Activated CD4-positive, alpha-beta T cell treated with anti-CD3 and anti-CD28 coated beads for 1 hour (primary cell): Measurements from ENCODE around the gene ERBB4.

Experiments used
- DNase-seq: peaks from one replicate; pipeline ENCODE4 v3.0.0-alpha.2; 2020

ERBB4 gene

DNA sequence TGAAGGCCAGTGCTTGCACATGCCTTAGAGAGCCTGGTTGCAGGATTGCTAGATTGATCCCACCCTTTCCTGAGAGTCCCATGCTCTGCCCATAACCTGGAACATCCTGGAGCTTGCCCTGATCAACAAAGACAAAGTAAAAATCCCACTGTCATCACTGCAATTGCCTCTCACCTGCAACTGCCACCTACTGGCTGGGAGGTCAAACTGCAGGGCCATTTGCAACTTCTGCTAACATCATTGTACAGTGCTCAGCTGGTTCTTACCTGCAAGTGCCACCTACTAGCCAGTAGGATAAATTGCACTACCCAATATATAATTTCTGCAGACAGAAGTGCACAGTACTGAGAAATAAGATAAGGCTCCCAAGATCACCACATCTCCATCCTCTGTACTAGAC lies 1034.7 kb downstream of the ERBB4 start:
- DNase-seq: no peak

DNA sequence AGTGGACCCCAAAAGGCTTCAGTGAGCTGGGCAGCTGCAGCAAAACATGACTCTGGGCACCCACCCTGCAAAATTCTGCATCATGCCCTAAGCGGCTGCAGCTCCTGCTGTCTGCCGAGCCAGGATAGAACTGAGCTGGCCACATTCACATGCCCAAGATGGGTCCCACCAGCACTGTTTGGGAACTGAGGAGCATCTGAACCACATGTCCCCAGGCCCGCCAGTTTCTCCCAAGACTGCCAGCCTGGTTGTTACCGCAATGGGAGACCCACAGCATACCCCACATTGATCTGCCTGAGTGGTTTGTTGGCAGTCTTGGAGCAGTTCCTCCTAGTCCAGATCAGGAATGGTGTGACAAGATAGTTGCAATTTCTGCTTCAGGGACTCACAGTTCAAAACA lies 1035.4 kb downstream of the ERBB4 start:
- DNase-seq: no peak

GRCh38 chr2:211498551-211499205 lies 1039.9 kb downstream of the ERBB4 start:
- no peak for DNase-seq

GRCh38 chr2:211495339-211495738 lies 1043.3 kb downstream of the ERBB4 start:
- no peak for DNase-seq

DNA sequence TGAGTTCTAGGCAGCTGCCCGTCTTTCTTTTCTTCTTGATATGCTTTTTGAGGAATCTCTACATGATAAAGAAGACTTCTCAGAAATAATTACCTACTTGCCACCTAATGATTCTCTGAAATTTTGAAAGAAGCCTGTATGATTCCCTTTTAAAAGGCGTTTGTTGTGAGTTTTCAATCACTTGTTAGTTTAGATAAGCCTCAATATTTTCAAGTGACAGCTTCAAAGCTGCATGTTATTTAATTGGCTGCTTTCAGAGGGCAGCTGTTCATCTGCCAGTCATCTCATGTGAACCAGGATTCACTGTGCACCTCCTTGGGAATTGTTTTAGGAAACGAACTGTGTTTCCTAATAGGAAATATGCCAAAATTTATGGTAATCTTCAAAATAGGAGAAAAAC lies 1044.1 kb downstream of the ERBB4 start:
- no peak for DNase-seq

GRCh38 chr2:211494085-211494484 lies 1044.5 kb downstream of the ERBB4 start:
- no peak for DNase-seq

DNA sequence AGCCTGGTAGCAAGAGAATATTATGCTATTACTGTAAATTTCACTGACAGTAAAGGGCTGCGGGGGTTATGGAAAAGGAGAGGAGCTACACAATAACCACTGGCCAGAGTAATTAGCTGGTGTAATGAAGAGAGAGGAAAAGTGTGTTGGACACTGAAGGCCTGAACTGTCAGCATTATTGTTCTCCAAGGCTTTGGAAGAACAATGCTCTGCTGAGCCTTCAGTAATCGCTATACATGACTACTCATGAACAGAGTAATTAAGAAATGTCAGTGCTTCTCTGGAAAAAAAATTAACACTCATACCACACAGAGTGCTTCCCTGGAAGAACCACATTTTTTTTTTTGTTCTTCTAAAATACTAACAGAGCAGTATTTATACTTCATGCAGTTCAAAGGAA lies 1050.9 kb downstream of the ERBB4 start:
- no peak for DNase-seq

GRCh38 chr2:211479536-211480150 lies 1059.0 kb downstream of the ERBB4 start:
- DNase-seq: no peak

DNA sequence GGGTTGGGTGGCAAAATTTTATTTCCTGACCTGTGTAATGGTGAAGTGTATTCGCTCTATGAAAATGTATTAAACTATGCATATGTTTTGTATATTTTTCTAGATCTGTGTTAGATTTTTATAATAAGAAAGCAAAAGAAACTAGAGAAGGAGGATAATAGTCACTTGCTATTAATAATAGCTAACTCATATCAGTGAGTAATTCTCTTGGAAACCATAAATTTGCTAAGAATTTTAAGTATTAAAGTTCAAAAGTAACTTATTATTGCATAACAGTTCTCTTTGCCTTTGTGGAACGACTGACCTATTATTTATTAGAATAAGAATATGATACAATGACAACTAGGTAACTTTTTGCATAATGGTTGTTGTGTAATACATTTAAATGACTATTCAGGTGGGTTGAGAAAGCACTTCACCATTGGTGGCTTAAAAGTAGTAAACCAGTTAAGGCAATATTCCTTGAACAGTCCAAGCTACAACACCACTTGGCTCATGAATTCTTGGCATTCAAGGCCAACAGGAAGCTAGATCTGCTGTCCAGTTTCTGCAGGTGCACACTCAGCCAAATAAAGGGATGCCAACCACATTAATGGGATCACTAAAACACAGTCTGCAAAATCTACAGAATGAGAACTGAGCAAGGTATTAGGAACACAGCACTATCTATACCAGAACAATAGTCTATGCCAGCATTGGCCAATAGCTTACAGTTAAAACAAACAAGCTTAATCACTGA lies 1060.9 kb downstream of the ERBB4 start:
- DNase-seq: no peak

DNA sequence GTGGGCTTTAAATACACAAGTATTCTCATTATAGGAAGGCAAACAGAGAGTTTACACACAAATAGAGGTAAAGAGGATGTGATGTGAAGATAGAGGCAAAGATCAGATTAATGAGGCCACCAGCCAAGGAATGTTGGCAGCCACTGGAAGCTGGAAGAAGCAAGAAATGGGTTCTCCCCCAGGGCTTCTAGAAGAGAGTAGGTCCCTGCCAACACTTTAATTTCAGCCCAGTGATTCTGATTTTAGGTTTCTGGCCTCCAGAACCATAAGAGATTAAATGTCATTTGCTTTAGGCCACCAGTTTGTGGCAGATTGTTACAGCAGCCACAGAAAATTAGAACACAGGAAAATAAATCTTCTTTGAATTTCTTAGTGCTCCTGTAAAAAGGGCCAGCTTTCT lies 1065.5 kb downstream of the ERBB4 start:
- no peak for DNase-seq

- DNase-seq: no peak
These were observed 1068.9 kb downstream of the ERBB4 start for GRCh38 chr2:211469664-211470059.

DNA sequence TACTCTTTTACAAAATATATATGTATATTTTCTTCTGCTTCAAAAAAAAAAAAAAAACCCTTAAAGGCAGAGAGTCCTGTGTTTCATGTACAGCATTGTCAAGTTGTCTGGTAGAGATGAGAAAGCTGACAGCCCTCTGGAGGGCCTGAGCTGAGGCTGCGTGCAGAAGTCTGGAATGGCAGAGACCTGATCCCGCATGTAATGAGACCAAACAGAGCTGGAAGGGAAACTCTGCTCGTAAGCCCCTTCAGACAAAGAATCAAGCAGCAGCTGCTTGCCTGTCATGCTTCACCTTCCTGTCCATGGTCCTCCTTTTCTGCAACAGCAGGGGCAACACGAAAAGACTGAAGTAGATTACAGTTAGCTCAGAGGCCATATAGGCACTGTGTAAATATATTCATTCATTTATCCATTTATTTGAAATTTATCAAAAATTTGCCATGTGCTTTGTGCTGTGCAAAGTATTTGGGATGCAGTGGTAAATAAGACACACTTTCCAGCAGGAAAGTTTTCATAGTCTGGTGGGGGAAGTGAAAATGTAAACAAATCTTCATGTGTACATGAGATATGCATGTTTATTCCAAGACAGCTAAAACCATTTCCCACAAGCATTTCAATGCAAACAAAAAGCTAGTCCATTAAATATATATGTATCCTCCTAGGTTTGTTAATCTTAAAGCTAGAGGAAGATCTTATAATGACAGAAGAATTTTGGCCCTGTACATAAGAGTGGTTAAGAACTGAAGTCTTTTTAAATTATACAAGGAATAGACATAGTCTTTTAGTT lies 1069.5 kb downstream of the ERBB4 start:
- DNase-seq: no peak

GRCh38 chr2:211468217-211468616 lies 1070.4 kb downstream of the ERBB4 start:
- no peak for DNase-seq

DNA sequence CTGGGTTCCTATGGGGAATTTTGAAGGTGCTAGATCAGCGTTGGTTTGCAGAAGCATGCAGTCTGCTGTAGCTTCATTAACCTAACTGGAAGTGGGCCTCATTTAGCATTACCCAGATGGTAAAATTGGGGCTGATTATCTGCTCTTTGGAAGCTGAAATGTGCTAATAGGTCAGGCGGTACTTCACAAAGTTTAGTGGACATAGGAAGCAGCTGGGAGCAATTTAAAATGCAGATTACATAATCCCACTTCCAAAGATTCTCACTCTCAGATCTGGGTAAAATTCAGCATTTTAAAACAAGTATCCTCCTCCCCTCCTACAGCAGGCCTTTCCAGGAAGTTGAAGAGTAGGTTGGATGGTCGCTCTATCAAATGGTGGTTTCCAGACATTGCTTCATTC lies 1075.2 kb downstream of the ERBB4 start:
- DNase-seq: no peak

DNA sequence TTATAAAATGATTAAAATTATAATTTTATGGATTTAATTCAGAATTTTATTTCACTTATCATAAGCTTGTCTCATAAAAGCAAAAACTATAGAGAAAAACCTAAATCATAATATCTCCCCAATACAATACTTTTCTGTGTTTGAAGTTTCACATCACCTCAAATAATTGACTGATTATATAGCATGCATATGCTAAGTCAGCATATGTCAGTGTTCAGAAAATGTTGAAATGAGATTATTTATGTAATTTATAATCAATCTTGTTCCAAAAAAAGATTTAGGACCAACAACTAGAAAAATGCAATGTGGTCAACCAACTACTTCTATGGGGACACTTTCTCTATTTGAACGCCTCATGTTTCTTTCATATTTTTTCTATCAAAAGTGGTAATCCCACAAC lies 1079.6 kb downstream of the ERBB4 start:
- DNase-seq: no peak

GRCh38 chr2:211457325-211457724 lies 1081.3 kb downstream of the ERBB4 start:
- DNase-seq: no peak

GRCh38 chr2:211455216-211455841 lies 1083.3 kb downstream of the ERBB4 start:
- no peak for DNase-seq

DNA sequence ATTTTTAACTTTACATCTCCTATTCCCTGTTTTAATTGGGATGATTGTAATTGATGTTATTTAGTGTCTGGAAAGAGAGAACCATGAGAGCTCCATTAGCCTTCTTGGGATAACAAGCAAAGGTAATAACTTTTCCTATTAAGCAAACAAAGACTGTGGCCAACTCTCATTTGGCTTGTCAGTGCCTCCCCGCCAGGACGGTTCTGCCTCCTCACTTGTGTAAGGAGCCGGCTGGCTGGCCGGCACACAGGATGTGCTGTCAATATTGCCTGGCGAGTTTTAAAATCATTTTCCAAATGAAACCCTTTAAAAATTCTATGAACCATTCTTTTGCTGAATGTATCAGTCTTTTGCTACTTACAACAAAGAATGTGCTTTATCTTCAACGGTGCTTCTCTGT lies 1083.9 kb downstream of the ERBB4 start:
- DNase-seq: no peak

- no peak for DNase-seq
These were observed 1085.2 kb downstream of the ERBB4 start for GRCh38 chr2:211453311-211453887.

DNA sequence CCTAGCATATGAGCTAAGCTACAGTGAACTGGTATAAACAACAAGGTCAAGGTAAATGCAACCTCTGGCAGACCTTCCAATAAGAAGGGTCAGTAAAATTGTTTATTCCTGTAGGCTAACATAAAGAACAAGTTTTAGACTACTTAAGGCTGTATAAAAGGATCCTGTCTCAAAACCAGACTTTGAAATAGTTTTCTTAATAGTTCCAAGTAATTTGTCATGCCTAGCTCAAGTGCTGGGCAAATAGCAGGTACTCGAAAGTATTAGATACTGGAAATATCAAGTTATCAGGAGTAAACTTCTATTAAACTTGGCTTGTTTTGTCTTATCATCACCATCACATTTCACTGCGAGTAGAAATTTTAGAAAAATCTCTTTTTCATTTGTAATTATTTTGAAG lies 1087.0 kb downstream of the ERBB4 start:
- no peak for DNase-seq

DNA sequence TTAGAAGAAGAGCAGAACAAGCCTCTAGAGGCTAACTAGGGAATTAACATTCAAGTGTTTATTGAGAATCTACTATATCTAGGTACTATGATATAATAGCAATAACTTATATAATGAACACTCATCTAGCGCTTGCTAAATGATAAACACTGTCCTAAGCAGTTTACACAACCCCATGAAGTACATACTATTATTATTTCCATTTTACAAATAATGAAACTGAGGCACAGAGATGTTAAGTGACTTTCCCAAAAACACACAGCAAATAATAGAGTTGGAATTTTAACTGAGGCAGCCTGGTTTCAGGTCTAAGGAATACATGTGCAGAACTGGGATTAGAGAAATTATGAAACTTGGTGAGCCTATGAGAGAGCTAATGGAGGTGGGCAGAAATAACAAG lies 1088.8 kb downstream of the ERBB4 start:
- no peak for DNase-seq

GRCh38 chr2:211447548-211447947 lies 1091.1 kb downstream of the ERBB4 start:
- DNase-seq: no peak

GRCh38 chr2:211440107-211440506 lies 1098.5 kb downstream of the ERBB4 start:
- no peak for DNase-seq
